Measurements from ENCODE around the gene ATOSB. TPM values are rescaled to one million over a fixed set of nuclear protein-coding genes. Genes with fewer than 3 reads are reported as not detected.

The ATOSB gene
- total and polyA plus RNA-seq, 9 of the 15 experiments (the other 6 are each of a cell fraction or from before 2014, with no cell fraction given), result 0.45 to 8.0 (median 4.2) TPM

- TF ChIP-seq STAT5A (IDR thresholded peaks at IDR 0.05; ENCODE audit: borderline replicate concordance, low read length) (no peak), ZFX (CRISPR knock-in tag; IDR thresholded peaks at IDR 0.05) (peak; percentile 76), L3MBTL2 (IDR thresholded peaks at IDR 0.05) (peak; percentile 89), ZNF174 (CRISPR knock-in tag; IDR thresholded peaks at IDR 0.05) (no peak), MGA (IDR thresholded peaks at IDR 0.05) (peak; percentile 78), SMAD3 (CRISPR knock-in tag; conservative IDR thresholded peaks at IDR 0.05) (no peak), ATF1 (CRISPR knock-in tag; IDR thresholded peaks at IDR 0.05) (no peak), ATF1 (tag; IDR thresholded peaks at IDR 0.05) (peak; percentile 59), ZFP91 (CRISPR knock-in tag; IDR thresholded peaks at IDR 0.05) (no peak), ZNF584 (CRISPR knock-in tag; IDR thresholded peaks at IDR 0.05; ENCODE audit: low read depth) (no peak), ZNF740 (CRISPR knock-in tag; IDR thresholded peaks at IDR 0.05) (no peak), ZNF740 (tag; IDR thresholded peaks at IDR 0.05) (no peak)
These were observed 36.0 kb downstream of the ATOSB start, which contains the start of gene FANCG (continued) for GRCh38 chr9:35079426-35080341.
